Fibroblast of pulmonary artery (primary cell): ENCODE data around the gene ZFYVE1.
"Not testable (repeated sequence)": the region's sequence is repeated elsewhere in the genome, so short reads cannot be mapped to it uniquely, and the experiment has no call there.

Experiments used
- DNase-seq: peaks from one replicate; pipeline ENCODE4 v3.0.0-alpha.2; 2010; ENCODE audit warnings: low read depth
- H3K4me3 ChIP-seq: replicated peaks from 2 replicates; pipeline ENCODE4 v1.5.1; 2011; ENCODE audit warnings: low read depth, mild to moderate bottlenecking, control low read depth, low read length, moderate library complexity
- TF ChIP-seq, protein P1 (sequence below): IDR thresholded peaks from 2 replicates; pipeline ENCODE4 v1.5.1; 2011; ENCODE audit warnings: mild to moderate bottlenecking, control low read depth, low read length, inconsistent platforms; ENCODE audit errors: missing control alignments

ZFYVE1 gene

DNA sequence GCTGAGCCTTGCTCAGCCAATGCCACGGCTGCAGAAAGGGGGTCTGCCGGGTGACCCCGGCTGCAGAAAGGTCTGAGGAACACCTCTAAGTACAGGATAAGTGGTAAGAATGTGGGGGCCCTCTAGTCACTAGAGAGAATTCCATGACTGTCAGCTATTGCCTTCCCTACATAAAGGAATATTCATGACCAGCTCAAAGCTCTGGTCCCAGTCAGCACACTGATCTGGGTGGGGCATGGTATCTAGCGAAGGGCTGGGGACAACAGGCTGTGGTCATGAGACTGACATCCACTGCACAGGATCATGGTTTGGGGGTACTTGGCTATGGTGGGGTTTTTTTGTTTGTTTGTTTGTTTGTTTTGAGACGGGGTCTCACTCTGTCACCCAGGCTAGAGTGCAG lies 58.6 kb downstream of the ZFYVE1 start:
- H3K4me3 ChIP-seq = no peak overlapping the region
- TF ChIP-seq, protein P1, sequence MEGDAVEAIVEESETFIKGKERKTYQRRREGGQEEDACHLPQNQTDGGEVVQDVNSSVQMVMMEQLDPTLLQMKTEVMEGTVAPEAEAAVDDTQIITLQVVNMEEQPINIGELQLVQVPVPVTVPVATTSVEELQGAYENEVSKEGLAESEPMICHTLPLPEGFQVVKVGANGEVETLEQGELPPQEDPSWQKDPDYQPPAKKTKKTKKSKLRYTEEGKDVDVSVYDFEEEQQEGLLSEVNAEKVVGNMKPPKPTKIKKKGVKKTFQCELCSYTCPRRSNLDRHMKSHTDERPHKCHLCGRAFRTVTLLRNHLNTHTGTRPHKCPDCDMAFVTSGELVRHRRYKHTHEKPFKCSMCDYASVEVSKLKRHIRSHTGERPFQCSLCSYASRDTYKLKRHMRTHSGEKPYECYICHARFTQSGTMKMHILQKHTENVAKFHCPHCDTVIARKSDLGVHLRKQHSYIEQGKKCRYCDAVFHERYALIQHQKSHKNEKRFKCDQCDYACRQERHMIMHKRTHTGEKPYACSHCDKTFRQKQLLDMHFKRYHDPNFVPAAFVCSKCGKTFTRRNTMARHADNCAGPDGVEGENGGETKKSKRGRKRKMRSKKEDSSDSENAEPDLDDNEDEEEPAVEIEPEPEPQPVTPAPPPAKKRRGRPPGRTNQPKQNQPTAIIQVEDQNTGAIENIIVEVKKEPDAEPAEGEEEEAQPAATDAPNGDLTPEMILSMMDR = no peak
- DNase-seq = no peak

DNA sequence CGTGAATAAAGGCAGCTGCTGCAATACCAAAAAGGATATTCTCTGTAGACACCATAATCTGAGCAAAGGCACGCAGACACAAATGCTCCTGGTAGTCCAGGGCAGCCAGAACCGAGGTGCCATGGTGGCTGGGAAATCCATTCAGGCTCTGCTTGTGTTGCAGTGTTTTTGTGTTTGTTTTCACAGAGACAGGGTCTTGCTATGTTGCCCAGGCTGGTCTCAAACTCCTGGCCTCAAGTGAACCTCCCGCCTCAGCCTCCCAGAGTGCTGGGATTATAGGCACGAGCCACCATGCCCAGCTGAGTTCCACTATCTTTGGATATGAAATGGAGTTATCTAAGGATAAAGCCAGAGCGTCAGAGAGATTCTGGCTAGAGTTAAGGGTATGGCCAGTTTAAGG lies 60.9 kb downstream of the ZFYVE1 start:
- no peak overlapping the region for H3K4me3 ChIP-seq
- DNase-seq = no peak

DNA sequence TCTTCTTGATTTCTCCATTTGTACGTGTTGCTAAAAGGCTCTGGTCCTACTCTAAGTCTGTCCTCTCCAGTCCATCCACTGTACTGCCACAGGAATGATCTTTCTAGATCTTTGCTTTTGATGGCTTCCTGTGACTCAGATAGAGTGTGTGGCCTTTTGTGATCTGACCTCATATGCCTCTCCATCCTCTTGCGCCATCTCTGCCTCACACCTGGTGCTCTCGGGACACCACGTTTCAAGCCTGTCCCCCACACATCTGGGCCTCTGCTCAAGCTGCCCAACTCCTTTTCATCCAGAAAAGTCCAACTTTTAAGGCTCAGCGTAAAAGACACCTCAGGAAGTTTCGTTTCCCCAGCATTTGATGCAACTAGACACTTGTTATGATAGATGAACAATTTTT lies 61.7 kb downstream of the ZFYVE1 start:
- TF ChIP-seq, protein P1 = no peak
- DNase-seq = peak; percentile 40
- H3K4me3 ChIP-seq = no peak overlapping the region

More for the DNA sequence above, 60.9 kb downstream of the ZFYVE1 start:
- TF ChIP-seq, protein P1 = no peak

DNA sequence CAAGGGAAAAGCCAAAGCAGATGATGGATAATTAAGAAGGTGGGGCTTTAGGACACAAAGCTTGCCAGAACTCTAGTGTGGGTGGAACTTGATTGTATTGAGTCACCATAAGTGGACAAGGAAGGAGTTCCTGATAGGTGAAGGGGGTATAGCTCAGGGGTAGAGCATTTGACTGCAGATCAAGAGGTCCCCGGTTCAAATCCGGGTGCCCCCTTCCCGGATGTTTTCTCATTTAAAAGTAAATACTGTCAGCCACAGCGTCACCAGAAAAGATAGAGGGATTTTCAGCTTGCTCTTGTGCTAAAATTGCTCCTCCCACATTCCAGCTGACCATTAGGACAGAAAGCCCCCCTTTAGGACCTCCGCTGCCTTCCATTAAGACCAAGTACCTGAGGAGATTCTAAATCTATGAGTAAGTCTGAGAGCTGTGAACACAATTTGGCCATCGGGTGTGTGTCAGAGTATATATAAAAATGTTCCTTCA lies 64.0 kb downstream of the ZFYVE1 start:
- no peak overlapping the region for H3K4me3 ChIP-seq
- peak; percentile 69 for DNase-seq
- TF ChIP-seq, protein P1 = no peak

DNA sequence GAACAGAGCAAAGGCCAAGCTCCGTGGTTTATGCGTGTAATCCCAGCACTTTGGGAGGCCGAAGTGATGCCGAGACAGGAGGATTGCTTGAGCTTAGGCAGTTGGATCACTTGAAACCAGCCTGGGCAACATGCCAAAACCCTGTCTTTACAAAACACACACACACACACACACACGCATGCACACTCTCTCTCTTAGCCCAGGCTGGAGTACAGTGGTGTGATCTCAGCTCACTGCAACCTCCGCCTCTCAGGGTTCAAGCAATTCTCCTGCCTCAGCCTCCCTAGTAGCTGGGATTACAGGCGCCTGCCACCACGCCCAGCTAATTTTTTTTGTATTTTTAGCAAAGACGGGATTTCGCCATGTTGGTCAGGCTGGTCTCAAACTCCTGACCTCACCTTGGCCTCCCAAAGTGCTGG lies 64.6 kb downstream of the ZFYVE1 start:
- DNase-seq = peak; percentile 68

DNA sequence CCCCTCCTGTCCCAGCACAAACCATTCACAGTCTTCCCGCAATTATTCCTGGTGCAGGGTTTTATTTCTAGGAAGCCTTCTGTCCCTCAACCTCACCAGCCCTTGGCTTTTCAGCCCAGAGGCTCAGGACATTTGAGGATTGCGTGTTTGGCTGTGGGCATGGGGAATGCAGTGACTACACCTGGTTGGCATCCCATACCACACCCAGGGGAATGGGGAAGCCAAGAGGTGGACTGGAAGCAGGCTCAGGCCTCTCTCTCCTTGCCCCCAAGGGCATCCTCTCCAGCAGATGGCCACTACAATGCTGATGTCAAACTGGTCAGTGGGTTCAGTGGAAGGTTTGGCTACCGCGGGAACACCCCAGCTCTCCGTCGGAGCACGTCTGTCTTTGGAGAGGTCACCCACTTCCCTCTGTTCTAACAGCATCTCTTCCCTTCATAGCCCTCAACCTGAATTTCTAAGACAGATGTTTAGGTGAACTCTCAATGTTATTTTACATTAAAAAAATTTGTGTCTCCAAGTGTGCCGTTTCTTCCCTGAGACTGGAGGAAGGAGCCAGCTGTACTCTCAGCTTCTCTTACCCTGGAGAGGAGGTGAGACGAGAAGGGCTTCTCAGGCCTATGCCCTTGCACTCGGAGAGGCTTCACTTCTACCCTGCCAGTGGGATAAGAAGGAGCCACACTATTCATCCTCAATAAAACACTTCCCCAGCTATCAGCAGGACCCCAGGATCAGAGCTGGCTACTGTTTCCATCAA lies 65.1 kb downstream of the ZFYVE1 start:
- TF ChIP-seq, protein P1 = no peak
- no peak overlapping the region for H3K4me3 ChIP-seq
- DNase-seq = no peak

More for the DNA sequence above, 64.6 kb downstream of the ZFYVE1 start:
- not testable (repeated sequence) for H3K4me3 ChIP-seq

DNA sequence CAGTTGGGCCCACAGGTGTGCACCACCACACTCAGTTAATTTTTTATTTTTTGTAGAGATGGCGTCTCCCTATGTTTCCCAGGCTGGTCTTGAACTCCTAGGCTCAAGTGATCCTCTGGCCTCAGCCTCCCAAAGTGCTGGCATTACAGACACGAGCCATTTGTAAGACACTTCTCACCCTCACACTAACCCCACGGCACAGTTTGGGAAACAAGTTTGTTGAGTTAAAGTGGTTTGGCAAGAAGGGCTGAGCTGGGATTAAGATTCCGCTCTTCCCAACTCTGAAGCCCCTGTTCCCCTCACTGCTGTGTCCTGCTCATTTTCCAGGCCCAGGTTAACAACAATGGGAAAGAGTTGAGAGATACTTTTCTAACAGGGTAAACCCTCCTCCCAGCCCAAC lies 65.9 kb downstream of the ZFYVE1 start:
- H3K4me3 ChIP-seq, DNase-seq: not testable (repeated sequence)

DNA sequence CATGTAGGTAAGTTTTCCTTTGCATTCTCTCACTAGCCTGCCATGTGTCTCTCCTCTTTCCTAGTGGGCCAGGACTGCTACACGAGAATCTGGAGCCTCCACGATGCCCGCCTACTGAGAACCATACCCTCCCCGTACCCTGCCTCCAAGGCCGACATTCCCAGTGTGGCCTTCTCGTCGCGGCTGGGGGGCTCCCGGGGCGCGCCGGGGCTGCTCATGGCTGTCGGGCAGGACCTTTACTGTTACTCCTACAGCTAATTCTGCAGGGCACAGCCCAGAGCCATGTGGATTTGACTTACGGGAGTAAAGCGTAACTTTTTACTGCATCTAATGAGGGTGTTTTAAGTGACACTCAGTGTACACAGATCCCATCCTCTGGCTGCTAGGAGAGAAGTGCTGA lies 68.4 kb downstream of the ZFYVE1 start:
- H3K4me3 ChIP-seq = no peak overlapping the region
- TF ChIP-seq, protein P1 = no peak
- DNase-seq = no peak
